HG03520 (cell line): Measurements from ENCODE around the gene ROBO3.

Source experiments
- ATAC-seq: cut with Tn5 transposase; IDR thresholded peaks from one replicate; pipeline ENCODE4 v1.9.1; 2021; ENCODE audit warnings: mild to moderate bottlenecking, moderate library complexity; ENCODE audit not compliant: unreplicated experiment

The ROBO3 gene

DNA sequence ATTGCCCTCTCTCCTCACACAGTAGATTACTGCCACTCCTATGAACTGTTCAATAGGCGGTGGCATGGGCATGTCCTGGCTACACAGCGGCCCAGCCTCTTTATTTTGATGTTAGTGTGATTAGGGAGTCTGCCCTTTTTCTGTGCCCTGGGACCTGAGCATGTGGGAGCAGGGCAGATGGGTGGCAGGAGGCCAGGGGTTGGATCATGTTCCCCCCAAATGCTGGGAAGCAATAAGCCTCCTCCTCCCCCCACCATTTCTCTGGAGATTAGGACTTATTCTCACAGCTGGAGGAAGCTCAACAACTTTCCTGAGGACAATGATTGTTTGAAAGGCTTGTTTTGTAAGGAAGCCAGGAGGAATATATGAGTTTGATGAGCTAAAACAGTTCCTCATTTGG is 54.7 kb downstream of the ROBO3 start:
- ATAC-seq = no peak

GRCh38 chr11:124920356-124920755 is 55.1 kb downstream of the ROBO3 start:
- ATAC-seq = no peak

- no peak for ATAC-seq
Measured at GRCh38 chr11:124920870-124921609, 55.8 kb downstream of the ROBO3 start.

DNA sequence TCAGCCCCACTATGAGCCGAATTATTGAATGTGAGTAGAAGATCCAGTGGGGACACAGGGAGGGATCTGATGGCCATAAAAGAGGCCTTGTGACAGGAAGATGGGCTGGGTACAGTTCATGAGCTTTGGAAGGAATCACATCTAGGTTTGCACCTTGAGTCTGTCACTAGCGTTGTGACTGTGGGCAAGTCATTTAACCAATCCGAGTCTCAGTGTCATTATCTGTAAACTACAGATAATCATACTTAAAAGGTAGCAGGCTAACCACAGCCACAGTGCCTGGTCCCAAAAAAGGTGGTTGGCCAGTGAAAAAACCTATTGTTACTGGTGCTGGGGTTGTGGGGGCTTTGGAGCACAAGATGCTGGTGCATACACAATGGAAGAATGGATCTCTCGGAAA is 57.6 kb downstream of the ROBO3 start:
- no peak for ATAC-seq

DNA sequence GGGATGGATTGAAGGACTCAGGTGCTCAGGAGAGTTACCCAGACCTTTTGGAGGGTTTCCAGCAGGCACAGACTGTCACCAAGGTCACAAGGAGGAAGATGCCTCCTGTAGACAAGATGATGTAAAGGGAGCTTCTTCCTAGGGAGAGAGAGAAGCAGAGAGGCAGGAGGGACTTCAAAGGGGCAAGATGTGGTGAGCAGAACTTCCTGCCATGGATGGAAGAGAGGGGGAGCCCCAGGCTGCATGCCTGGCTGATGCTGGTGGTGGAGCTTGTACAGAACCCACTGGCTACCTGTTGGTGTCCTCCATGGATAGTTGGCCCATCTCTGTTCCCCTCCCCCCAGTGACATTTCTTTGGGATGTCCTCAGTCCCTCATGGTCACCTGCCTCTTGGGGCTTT is 58.1 kb downstream of the ROBO3 start:
- ATAC-seq = no peak

DNA sequence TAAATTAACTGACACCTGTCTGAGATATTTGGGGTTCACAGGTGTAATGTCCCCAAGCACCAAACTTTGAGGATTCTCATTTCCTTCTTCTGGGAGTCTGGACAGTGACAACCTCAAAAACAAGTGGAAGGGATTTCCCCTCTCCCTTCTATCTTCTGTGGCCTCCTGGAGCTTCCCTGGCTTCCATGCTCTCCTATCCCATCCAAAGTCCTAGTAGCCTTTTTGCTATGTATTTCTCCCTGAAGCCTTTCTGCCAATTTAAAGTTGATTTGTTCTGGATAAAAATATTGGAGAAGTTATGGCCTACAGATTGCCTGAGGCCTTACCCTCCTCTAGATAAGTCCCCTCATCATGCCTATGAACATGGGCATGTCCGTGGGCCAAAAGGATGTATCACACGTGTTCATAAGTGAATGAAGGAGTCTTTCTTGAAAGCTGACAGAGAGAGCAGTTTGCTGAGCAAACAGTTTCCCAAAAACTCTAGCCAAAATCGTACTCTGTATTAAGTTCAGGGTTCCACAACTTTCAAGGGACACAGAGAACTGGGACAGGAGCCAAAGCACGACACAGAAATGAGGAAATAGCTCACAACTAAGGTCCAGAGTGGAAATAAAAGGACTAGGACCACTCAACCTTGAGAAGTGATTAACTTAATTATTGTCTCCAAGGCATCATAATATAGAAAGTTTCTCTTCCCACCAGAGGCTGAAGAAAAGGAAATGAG is 63.9 kb downstream of the ROBO3 start:
- no peak for ATAC-seq

- ATAC-seq = peak; percentile 85
Measured at GRCh38 chr11:124930799-124931198, 65.6 kb downstream of the ROBO3 start.
